CMK (cell line): ENCODE results near the gene MON1B.

Experiments used
- DNase-seq: peaks from one replicate; pipeline ENCODE4 v3.0.0-alpha.2; 2010; ENCODE audit warnings: low read depth

The MON1B gene

DNA sequence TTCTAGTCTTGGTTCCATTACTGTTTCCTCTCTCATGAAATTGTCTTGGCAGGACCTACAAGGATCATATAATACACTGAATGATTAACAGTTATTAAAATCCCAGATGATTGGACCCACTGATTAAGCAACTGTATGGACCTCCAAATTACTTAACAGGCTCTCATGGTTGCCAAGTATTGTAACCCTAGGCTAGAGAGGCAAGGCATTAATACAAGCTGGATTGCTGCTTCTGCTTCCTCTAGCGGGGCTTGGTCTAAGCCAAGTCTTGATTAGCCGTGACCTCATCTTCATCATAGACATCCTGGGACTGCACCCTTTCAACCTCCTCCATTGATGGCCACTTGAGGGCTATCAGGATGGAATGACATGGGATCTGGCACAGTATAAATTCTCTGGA lies 55.2 kb downstream of the MON1B start:
- DNase-seq: no peak

DNA sequence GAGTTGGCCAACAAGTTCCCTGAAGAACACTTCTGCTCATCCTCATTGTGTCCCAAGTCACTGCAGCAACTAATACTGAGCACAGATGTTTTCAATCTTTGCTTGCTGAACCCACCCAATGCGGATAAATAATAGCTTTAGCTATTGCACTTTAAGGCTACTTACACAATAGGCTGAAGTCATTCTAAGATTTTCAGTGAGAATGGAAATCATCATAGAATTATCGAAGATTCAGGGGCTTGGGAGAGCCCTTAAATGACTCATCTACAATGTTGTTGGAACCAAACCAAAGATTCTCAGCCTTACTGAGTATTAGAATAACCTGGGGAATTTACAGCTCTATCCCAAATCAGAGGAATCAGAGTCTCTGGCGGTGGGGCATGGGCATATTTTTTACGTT lies 59.4 kb downstream of the MON1B start:
- DNase-seq: no peak
